HCT116 (cell line): Measurements from ENCODE around the gene IL18BP.

Source experiments
- EZH2 ChIP-seq: fragments of 200-600 bp; sonication (generic); IDR thresholded peaks from 2 replicates; pipeline ENCODE4 v1.6.1; 2017; ENCODE audit warnings: antibody characterized with exemption, mixed run types
- JUND ChIP-seq: IDR thresholded peaks from 2 replicates; pipeline ENCODE4 v1.6.1; 2012
- MAX ChIP-seq: IDR thresholded peaks from 2 replicates; pipeline ENCODE4 v1.6.1; 2012
- POLR2A ChIP-seq: IDR thresholded peaks from 2 replicates; pipeline ENCODE4 v1.7.0; 2011; ENCODE audit warnings: borderline replicate concordance; ENCODE audit not compliant: insufficient read depth, insufficient read length; ENCODE audit errors: extremely low read depth
- REST ChIP-seq: IDR thresholded peaks from 2 replicates; pipeline ENCODE4 v1.6.1; 2012; ENCODE audit warnings: low read depth
- SP1 ChIP-seq: IDR thresholded peaks from 2 replicates; pipeline ENCODE4 v1.6.1; 2012; ENCODE audit warnings: low read depth

GRCh38 chr11:72007089-72007476 lies 8.4 kb downstream of the IL18BP start:
- no peak for TF ChIP-seq POLR2A
- TF ChIP-seq MAX = no peak
- no peak for TF ChIP-seq EZH2
- TF ChIP-seq SP1 = no peak
- TF ChIP-seq JUND = no peak
- TF ChIP-seq REST = no peak
